Measurements from ENCODE around the gene PRKCI. TPM values are rescaled to one million over a fixed set of nuclear protein-coding genes. Genes with fewer than 3 reads are reported as not detected.

Gene PRKCI
- total and polyA plus RNA-seq, 2 of the 4 experiments (the other 2 are of a cell fraction): 28.7 to 53.4 TPM

GRCh38 chr3:170219850-170220249 is 2.4 kb upstream of the PRKCI start:
- H3K79me1 ChIP-seq (ENCODE audit: low read depth in 1 of 2, low read length in 2 of 2): peaks cover 0 to 11% of the 10 kb centered on the region in 2 experiments; a peak in 2 of 4 replicates
- H2AK9ac ChIP-seq (replicated peaks; ENCODE audit: low read depth, low read length, poor library complexity): no peak overlapping the region
- no peak overlapping the region for H2BK15ac ChIP-seq (ENCODE audit: low read depth, low read length)
- no peaks in the 10 kb centered on the region for H3K27me3 ChIP-seq (ENCODE audit: control insufficient read depth, insufficient read depth, low read length)
- TF ChIP-seq FOS (IDR thresholded peaks at IDR 0.05; ENCODE audit: low read depth, low read length) (no peak), NFE2L2 (IDR thresholded peaks at IDR 0.05; ENCODE audit: low read depth, low read length) (no peak), CEBPB (IDR thresholded peaks at IDR 0.05; ENCODE audit: low read depth, low read length) (no peak), MAFK (IDR thresholded peaks at IDR 0.05; ENCODE audit: low read depth, low read length) (no peak), SMC3 (IDR thresholded peaks at IDR 0.05; ENCODE audit: low read depth, low read length) (no peak)
- H3K9me1 ChIP-seq (ENCODE audit: insufficient read depth, low read length): no peaks in the 10 kb centered on the region
- H3K23ac ChIP-seq (ENCODE audit: low read depth, low read length): no peak overlapping the region
- no peak overlapping the region for H4K91ac ChIP-seq (ENCODE audit: insufficient read depth, low read depth, low read length)
- H4K5ac ChIP-seq (ENCODE audit: low read depth, low read length): no peak overlapping the region
- peaks cover 3% of the 10 kb centered on the region; the same call in 1 of the 2 replicates for H3K4me1 ChIP-seq (ENCODE audit: control insufficient read depth, insufficient read depth, low read length)
- H2BK20ac ChIP-seq (ENCODE audit: low read depth, low read length): no peak overlapping the region
- BruUV-seq (replicated peaks): no TSS peak
- H2BK120ac ChIP-seq (ENCODE audit: low read depth, low read length): no peak overlapping the region
- no peak overlapping the region for H3K4ac ChIP-seq (ENCODE audit: low read depth, low read length)
- CTCF ChIA-PET: no interaction called here
- no peak overlapping the region for H4K8ac ChIP-seq (ENCODE audit: low read depth in 2 of 2, low read length in 2 of 2)
- H3K9me3 ChIP-seq (ENCODE audit: control insufficient read depth, insufficient read depth, low read length): no peaks in the 10 kb centered on the region
- ATAC-seq (ENCODE audit: low read depth) (no peak), DNase-seq (no peak)
- no peak overlapping the region for H3K4me3 ChIP-seq (ENCODE audit: insufficient read depth, low read depth, low read length)
- H4K20me1 ChIP-seq (ENCODE audit: insufficient read depth, low read length): peaks cover 3% of the 10 kb centered on the region; the same call in 1 of the 2 replicates
- intact Hi-C loops (cut with micrococcal nuclease): no loop called here
- no peaks in the 10 kb centered on the region for H3K36me3 ChIP-seq (ENCODE audit: control insufficient read depth, insufficient read depth, low read length)
- no peak overlapping the region for H3K9ac ChIP-seq (ENCODE audit: low read depth, low read length)
- no CpG with 5 or more reads among the region's 1 CpG for WGBS, 2 experiments (ENCODE audit: extremely low coverage in 2 of 2, insufficient read length in 1 of 2)
- H2AFZ ChIP-seq (replicated peaks; ENCODE audit: low read length, poor library complexity): no peak overlapping the region
- no peak overlapping the region for H3K18ac ChIP-seq (ENCODE audit: low read depth, low read length)
- in situ Hi-C loops (cut with MboI; ENCODE audit: low sequenced_read_pairs): no loop called here
- dilution Hi-C loops (cut with HindIII; ENCODE audit: low sequenced_read_pairs, unreplicated experiment): no loop called here
- H3K4me2 ChIP-seq (ENCODE audit: low read depth, low read length): no peak overlapping the region
- H3K56ac ChIP-seq (ENCODE audit: extremely low read depth, insufficient read depth, low read length): no peak overlapping the region
- H3K14ac ChIP-seq (replicated peaks; ENCODE audit: low read depth, low read length): no peak overlapping the region
- H3K27ac ChIP-seq (ENCODE audit: insufficient read depth, low read length): no peak overlapping the region
- no peak overlapping the region for H2BK5ac ChIP-seq (ENCODE audit: low read depth, low read length, poor library complexity, severe bottlenecking)
- POLR2A ChIA-PET (ENCODE audit: unreplicated experiment): no interaction called here
- no peak overlapping the region; the same call in 1 of the 2 replicates for H2AK5ac ChIP-seq (ENCODE audit: low read depth, low read length)
